Activated CD4-positive, alpha-beta memory T cell treated with anti-CD3 and anti-CD28 coated beads, Interleukin-2, amount 10 ng/mL, durations not matched to agents 7 days and 5 days (primary cell): Measurements from ENCODE around the gene REPS2. TPM values are rescaled to one million over a fixed set of nuclear protein-coding genes. Genes with fewer than 3 reads are reported as not detected.
"Not testable (repeated sequence)": the region's sequence is repeated elsewhere in the genome, so short reads cannot be mapped to it uniquely, and the experiment has no call there.

Source experiments
- CTCF ChIA-PET: fragments of 350-600 bp; sonication (Branson Sonifier 250); formaldehyde crosslinking; loops from one replicate; lab custom pipeline; 2021; ENCODE audit warnings: antibody characterized with exemption, inconsistent platforms; lab: Charles Lee
- POLR2A ChIA-PET: fragments of 350-600 bp; sonication (Branson Sonifier 250); formaldehyde crosslinking; loops from one replicate; lab custom pipeline; 2021; ENCODE audit warnings: antibody characterized with exemption; lab: Charles Lee
- DNase-seq: peaks from one replicate; pipeline ENCODE4 v3.0.0-alpha.2; 2020
- H3K27ac Mint-ChIP-seq: one replicate; pipeline ENCODE4 v1.8.0; 2021; ENCODE audit warnings: mild to moderate bottlenecking, mixed read lengths
- H3K27me3 Mint-ChIP-seq: one replicate; pipeline ENCODE4 v1.8.0; 2021; ENCODE audit warnings: mixed read lengths
- H3K36me3 Mint-ChIP-seq: one replicate; pipeline ENCODE4 v1.8.0; 2021; ENCODE audit warnings: low read depth, mixed read lengths
- H3K4me1 Mint-ChIP-seq: one replicate; pipeline ENCODE4 v1.8.0; 2021; ENCODE audit warnings: mixed read lengths
- H3K4me3 Mint-ChIP-seq: one replicate; pipeline ENCODE4 v1.8.0; 2021; ENCODE audit warnings: mild to moderate bottlenecking, mixed read lengths
- H3K9me3 Mint-ChIP-seq: one replicate; pipeline ENCODE4 v1.8.0; 2021; ENCODE audit warnings: mixed read lengths
- total RNA-seq, 2 experiments: library from RNA; stranded (reverse); gene quantifications; one replicate each; pipeline ENCODE4 v1.2.3, GENCODE V29; 2021

REPS2 gene
- total RNA-seq, 2 experiments from 2014 or later: 0.10 TPM

DNA sequence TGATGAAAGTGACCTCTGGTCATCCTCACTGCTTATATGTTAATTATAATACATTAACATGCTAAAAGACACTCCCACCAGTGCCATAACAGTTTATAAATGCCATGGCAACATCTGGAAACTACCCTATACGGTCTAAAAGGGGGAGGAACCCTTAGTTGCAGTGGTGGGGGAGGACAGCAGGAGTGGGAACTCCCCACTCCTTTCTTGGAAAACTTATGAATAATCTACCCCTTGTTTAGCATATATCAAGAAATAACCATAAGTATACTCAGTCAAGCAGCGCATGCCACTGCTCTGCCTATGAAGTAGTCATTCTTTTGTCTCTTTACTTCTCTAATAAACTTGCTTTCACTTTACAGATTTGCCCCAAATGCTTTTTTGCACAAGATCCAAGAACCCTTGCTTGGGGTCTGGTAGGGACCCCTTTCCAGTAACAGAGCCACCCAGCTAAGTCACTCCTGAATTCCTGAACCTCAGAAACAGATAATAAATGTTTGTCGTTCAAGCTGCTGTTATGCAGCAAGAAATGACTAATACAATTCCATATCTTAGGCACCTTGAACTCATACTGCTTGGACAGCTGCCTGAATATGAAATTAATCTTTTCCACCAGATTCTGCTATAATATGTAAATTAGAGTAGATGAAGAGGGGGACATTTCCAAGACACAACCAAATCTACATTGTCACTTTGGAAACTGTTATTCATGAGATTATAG, 14.4 kb upstream of the REPS2 start:
- Mint-ChIP-seq H3K4me1 (no peaks in the 10 kb centered on the region), H3K4me3 (no peak overlapping the region), H3K9me3 (no peaks in the 10 kb centered on the region), H3K36me3 (no peaks in the 10 kb centered on the region), H3K27me3 (no peaks in the 10 kb centered on the region), H3K27ac (no peak overlapping the region)
- ChIA-PET POLR2A (no interaction called here), CTCF (no interaction called here)
- no peak for DNase-seq

DNA sequence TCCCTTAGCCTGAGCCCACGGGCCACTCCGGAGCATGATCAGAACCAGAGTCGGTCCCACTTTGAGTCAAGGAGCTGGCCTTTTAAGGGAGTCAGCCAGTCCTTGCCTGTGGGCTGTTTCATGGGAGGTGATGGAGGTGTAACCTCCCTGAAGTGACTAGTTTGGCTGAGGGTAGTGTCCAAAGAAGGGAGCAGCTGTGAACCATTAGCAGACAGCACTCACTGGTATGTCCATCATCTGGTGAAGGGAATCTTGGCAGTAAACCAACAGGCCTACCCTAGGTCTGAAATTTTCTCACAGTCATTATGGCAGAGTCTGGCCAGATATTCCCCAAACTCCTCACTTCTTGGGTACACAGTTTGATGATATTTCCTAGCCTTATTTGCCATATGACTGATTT, 12.3 kb upstream of the REPS2 start:
- POLR2A ChIA-PET: no interaction called here
- CTCF ChIA-PET: no interaction called here
- Mint-ChIP-seq H3K4me1 (no peaks in the 10 kb centered on the region), H3K27me3 (no peaks in the 10 kb centered on the region), H3K27ac (no peak overlapping the region), H3K4me3 (no peak overlapping the region), H3K9me3 (no peaks in the 10 kb centered on the region), H3K36me3 (no peaks in the 10 kb centered on the region)
- no peak for DNase-seq

DNA sequence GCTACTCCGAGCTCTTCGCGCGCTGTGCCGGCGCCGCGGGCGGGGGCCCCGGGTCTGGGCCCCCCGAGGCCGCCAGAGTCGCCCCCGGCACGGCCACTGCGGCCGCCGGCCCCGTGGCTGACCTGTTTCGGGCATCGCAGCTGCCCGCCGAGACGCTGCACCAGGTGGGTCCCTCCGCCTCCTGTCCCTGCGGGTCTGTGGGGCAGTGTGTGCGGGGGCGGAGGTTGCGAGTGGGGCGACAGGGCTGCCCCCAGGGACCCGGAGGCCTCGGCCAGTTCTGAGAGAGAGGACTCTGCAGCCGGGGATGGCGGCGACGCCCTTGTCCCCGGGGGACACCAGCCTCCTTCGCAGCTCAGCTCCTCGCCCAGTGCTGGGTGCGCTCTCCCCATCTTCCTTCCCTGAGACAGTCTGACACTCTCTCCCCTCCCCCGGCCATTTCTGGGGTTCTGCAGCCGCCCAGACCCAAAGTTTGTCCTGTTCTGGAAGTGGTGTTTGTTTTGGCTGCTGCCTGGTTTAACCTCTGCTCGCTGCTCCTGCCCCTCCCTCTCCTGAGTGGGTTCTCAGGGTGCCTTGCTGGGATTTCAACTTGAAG, 609 bp downstream of the REPS2 start:
- H3K9me3 Mint-ChIP-seq: no peaks in the 10 kb centered on the region

GRCh38 chrX:16950423-16950822, 4.0 kb downstream of the REPS2 start:
- Mint-ChIP-seq H3K36me3 (no peaks in the 10 kb centered on the region), H3K27ac (no peak overlapping the region), H3K27me3 (peaks cover 23% of the 10 kb centered on the region), H3K4me1 (peaks cover 3% of the 10 kb centered on the region), H3K9me3 (no peaks in the 10 kb centered on the region), H3K4me3 (no peak overlapping the region)
- DNase-seq: no peak
- POLR2A ChIA-PET: no interaction called here
- CTCF ChIA-PET: no interaction called here

More for the DNA sequence above, 609 bp downstream of the REPS2 start:
- Mint-ChIP-seq H3K27me3 (peaks cover 22% of the 10 kb centered on the region), H3K36me3 (no peaks in the 10 kb centered on the region), H3K4me3 (peak overlapping the region; percentile 61), H3K4me1 (peaks cover 3% of the 10 kb centered on the region), H3K27ac (no peak overlapping the region)
- ChIA-PET CTCF (interaction anchor here (0.8 kb wide), 1 partner anchor 64 kb away, joined by 4 read pairs; no protein-coding TSS in a partner anchor), POLR2A (no interaction called here)
- no peak for DNase-seq

DNA sequence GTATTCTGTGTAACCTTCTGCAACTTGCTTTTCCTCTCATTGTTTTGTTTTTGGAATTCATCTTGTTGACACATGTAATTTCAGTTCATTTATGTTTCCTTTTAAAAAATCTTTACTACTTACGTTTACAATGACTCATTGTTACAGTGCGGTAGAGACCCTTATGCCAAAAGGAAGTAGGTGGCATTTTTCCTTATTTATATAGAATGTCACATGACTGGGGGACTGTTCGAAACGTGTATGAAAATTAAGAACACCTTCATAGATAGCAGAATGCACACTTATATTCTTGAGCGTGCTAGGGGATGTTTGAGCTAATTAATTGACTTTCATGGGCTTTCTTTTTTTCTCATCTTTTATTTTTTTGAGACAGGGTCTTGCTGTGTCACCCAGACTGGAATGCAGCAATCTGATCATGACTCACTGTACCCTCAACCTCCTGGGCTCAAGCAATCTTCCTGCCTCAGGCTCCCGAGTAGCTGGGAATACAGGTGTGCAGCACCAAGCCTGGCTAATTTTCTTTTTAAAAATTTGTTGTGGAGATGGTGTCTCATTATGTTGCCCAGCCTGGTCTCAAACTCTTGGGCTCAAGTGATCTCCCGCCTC, 7.3 kb downstream of the REPS2 start:
- H3K9me3 Mint-ChIP-seq: no peaks in the 10 kb centered on the region
- no peak overlapping the region for H3K27ac Mint-ChIP-seq
- no peaks in the 10 kb centered on the region for H3K36me3 Mint-ChIP-seq
- H3K4me3 Mint-ChIP-seq: no peak overlapping the region
- CTCF ChIA-PET: no interaction called here
- POLR2A ChIA-PET: no interaction called here
- H3K27me3 Mint-ChIP-seq: peaks cover 8% of the 10 kb centered on the region
- DNase-seq: no peak
- H3K4me1 Mint-ChIP-seq: no peaks in the 10 kb centered on the region

DNA sequence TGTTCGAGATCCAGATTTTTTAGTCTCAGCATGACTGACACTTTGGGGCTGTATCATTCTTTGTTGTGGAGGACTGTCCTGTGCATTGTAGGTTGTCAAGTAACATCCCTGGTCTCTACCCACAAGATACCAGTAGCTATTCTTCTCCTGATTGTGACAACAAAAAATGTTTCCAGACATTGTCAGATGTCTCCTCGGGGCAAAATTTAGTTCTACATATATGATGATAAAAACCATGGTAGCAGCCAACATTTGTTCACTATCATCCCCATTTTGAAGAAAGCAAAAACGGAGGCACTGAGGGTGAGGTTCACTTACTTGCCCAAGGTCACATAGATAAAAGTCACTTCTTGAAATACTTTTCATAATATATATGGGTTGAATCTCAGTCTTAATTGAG, 11.3 kb downstream of the REPS2 start:
- ChIA-PET POLR2A (no interaction called here), CTCF (no interaction called here)
- Mint-ChIP-seq H3K27me3 (peaks cover 2% of the 10 kb centered on the region), H3K27ac (no peak overlapping the region), H3K4me1 (no peaks in the 10 kb centered on the region), H3K4me3 (no peak overlapping the region), H3K9me3 (no peaks in the 10 kb centered on the region), H3K36me3 (no peaks in the 10 kb centered on the region)
- DNase-seq: no peak

DNA sequence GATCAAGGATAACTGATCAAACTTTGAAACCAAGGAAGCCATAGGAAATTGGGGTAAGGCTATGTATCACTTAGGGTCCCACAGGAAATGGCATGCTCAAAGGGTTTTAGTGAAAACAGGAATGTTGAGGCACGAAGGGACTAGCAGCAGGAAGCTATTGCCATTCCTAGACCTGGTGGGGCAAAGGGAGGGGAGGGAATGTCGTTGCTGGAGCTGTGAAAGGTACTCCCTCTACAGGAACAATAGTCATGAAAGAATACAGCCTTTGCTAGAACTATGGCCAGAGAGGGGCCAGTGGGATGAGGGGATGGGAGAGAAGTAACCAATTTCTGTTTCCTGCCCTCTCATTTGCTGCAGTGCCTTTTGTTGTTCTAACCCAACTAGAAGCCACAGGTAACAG, 11.9 kb downstream of the REPS2 start:
- H3K36me3 Mint-ChIP-seq: no peaks in the 10 kb centered on the region
- H3K9me3 Mint-ChIP-seq: no peaks in the 10 kb centered on the region
- no peak overlapping the region for H3K27ac Mint-ChIP-seq
- CTCF ChIA-PET: no interaction called here
- no peak overlapping the region for H3K4me3 Mint-ChIP-seq
- no peaks in the 10 kb centered on the region for H3K4me1 Mint-ChIP-seq
- POLR2A ChIA-PET: no interaction called here
- H3K27me3 Mint-ChIP-seq: peaks cover 2% of the 10 kb centered on the region
- DNase-seq: no peak

- H3K9me3 Mint-ChIP-seq, DNase-seq, CTCF ChIA-PET, H3K4me1 Mint-ChIP-seq, H3K36me3 Mint-ChIP-seq, H3K27me3 Mint-ChIP-seq, H3K4me3 Mint-ChIP-seq, POLR2A ChIA-PET, H3K27ac Mint-ChIP-seq: not testable (repeated sequence)
These were observed 16.2 kb downstream of the REPS2 start for GRCh38 chrX:16962661-16963060.

- no peaks in the 10 kb centered on the region for H3K9me3 Mint-ChIP-seq
- no peak for DNase-seq
- H3K4me1 Mint-ChIP-seq: no peaks in the 10 kb centered on the region
- no peak overlapping the region for H3K27ac Mint-ChIP-seq
- no peaks in the 10 kb centered on the region for H3K27me3 Mint-ChIP-seq
- ChIA-PET CTCF (no interaction called here), POLR2A (no interaction called here)
- no peak overlapping the region for H3K4me3 Mint-ChIP-seq
- H3K36me3 Mint-ChIP-seq: no peaks in the 10 kb centered on the region
These were observed 16.8 kb downstream of the REPS2 start for GRCh38 chrX:16963216-16963615.

DNA sequence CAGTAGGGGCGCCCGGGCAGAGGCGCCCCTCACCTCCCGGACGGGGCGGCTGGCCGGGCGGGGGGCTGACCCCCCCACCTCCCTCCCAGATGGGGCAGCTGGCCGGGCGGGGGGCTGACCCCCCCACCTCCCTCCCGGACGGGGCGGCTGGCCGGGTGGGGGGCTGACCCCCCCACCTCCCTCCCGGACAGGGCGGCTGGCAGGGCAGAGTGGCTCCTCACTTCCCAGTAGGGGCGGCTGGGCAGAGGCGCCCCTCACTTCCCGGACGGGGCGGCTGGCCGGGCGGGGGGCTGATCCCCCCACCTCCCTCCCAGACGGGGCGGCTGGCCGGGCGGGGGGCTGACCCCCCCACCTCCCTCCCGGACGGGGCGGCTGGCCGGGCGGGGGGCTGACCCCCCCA, 18.5 kb downstream of the REPS2 start:
- POLR2A ChIA-PET, H3K4me3 Mint-ChIP-seq, H3K27ac Mint-ChIP-seq, H3K4me1 Mint-ChIP-seq, DNase-seq, CTCF ChIA-PET, H3K27me3 Mint-ChIP-seq, H3K36me3 Mint-ChIP-seq, H3K9me3 Mint-ChIP-seq: not testable (repeated sequence)

DNA sequence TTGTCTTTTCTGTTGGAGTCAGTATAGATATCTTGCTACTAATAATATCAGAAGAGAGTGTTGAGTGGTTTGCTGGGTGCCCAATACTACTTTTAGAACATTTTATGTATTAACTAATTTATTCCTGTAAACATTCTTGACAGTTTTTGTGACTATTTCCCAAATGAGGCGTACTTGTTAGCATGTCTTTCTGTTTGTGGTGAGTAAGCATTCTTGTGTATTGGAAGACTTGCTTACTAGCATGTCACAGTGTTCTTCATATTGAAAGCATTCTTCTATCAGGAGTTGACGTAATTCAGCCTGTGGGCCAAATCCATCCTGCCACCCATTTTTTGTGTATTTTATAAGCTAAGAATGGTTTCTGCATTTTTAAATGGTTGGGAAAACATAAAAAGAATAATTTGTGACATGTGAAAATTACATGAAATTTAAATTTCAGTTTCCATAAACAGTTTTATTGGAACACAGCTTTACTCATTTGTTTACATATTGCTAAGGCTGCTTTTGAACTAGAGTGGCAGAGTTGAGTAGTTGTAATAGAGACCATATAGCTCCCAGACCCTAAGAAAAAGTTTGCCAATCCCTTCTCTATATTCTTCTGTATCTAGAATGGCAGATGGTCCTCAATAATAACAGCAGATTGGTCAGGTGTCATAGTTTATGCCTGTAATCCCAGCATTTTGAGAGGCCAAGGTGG, 20.4 kb downstream of the REPS2 start:
- no peak overlapping the region for H3K4me3 Mint-ChIP-seq
- H3K27ac Mint-ChIP-seq: no peak overlapping the region
- DNase-seq: no peak
- no peaks in the 10 kb centered on the region for H3K36me3 Mint-ChIP-seq
- H3K27me3 Mint-ChIP-seq: peaks cover 2% of the 10 kb centered on the region
- H3K4me1 Mint-ChIP-seq: no peaks in the 10 kb centered on the region
- CTCF ChIA-PET: no interaction called here
- no peaks in the 10 kb centered on the region for H3K9me3 Mint-ChIP-seq
- POLR2A ChIA-PET: no interaction called here

DNA sequence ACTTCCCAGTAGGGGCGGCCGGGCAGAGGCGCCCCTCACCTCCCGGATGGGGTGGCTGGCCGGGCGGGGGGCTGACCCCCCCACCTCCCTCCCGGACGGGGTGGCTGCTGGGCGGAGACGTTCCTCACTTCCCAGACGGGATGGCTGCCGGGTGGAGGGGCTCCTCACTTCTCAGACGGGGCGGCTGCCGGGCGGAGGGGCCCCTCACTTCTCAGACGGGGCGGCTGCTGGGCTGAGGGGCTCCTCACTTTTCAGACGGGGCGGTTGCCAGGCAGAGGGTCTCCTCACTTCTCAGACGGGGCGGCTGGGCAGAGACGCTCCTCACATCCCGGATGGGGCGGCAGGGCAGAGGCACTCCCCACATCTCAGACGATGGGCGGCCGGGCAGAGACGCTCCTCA, 22.3 kb downstream of the REPS2 start:
- POLR2A ChIA-PET, CTCF ChIA-PET, H3K27me3 Mint-ChIP-seq, H3K27ac Mint-ChIP-seq, H3K4me1 Mint-ChIP-seq, H3K9me3 Mint-ChIP-seq, H3K4me3 Mint-ChIP-seq, DNase-seq, H3K36me3 Mint-ChIP-seq: not testable (repeated sequence)

DNA sequence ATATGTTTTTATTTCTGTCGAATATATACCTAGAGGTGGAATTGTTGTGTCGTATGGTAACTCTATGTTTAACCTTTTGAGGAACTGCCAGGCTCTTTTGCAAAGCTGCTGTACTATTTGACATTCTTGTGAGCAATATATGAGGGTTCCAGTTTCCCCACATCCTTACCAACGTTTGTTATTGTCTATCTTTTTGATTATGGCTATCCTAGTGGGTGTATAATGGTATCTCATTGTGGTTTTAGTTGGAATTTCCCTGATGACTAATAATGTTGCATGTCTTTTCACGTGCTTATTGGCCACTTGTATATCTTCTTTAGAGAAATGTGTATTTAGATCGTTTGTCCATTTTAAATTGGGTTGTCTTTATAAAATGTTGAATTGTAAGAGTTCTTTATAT, 24.5 kb downstream of the REPS2 start:
- Mint-ChIP-seq H3K4me1 (no peaks in the 10 kb centered on the region), H3K9me3 (no peaks in the 10 kb centered on the region), H3K27ac (no peak overlapping the region)

More for the DNA sequence above, 24.5 kb downstream of the REPS2 start:
- no peak for DNase-seq
- Mint-ChIP-seq H3K4me3 (no peak overlapping the region), H3K27me3 (peaks cover 3% of the 10 kb centered on the region), H3K36me3 (no peaks in the 10 kb centered on the region)
- ChIA-PET POLR2A (no interaction called here), CTCF (no interaction called here)
